SK-N-SH treated with all-trans-retinoic acid at 6 μM for 48 hours (cell line): ENCODE data around the gene TMEM91.

ENCODE experiments used
- ATAC-seq: fragments of 200-7000 bp; cut with Tn5 transposase; 3 replicates; pipeline ENCODE4 v1.9.1; 2020; ENCODE audit warnings: mild to moderate bottlenecking, moderate library complexity
- BACH2 ChIP-seq: fragments of 250-450 bp; sonication (Bioruptor Pico); IDR thresholded peaks from 2 replicates; pipeline ENCODE4 v1.9.0; 2021; ENCODE audit warnings: mild to moderate bottlenecking, borderline replicate concordance
- CSDC2 ChIP-seq: fragments of 250-450 bp; sonication (Bioruptor Pico); IDR thresholded peaks from 2 replicates; pipeline ENCODE4 v1.5.0; 2020; ENCODE audit warnings: mild to moderate bottlenecking, moderate library complexity
- ESRRG ChIP-seq: fragments of 250-450 bp; sonication (Bioruptor Pico); IDR thresholded peaks from 2 replicates; pipeline ENCODE4 v1.6.1; 2021; ENCODE audit warnings: mild to moderate bottlenecking
- GLIS3 ChIP-seq: fragments of 250-450 bp; sonication (Bioruptor Pico); IDR thresholded peaks from 2 replicates; pipeline ENCODE4 v1.5.0; 2020; ENCODE audit warnings: mild to moderate bottlenecking, moderate library complexity
- ISL1 ChIP-seq: fragments of 250-450 bp; sonication (Bioruptor Pico); IDR thresholded peaks from 2 replicates; pipeline ENCODE4 v2.1.2; 2022; ENCODE audit warnings: mild to moderate bottlenecking, moderate library complexity
- PATZ1 ChIP-seq: fragments of 250-450 bp; sonication (Bioruptor Pico); IDR thresholded peaks from 2 replicates; pipeline ENCODE4 v1.8.0; 2020; ENCODE audit warnings: mild to moderate bottlenecking, moderate library complexity, borderline replicate concordance
- RARB ChIP-seq: fragments of 250-450 bp; sonication (Bioruptor Pico); IDR thresholded peaks from 2 replicates; pipeline ENCODE4 v1.8.0; 2021; ENCODE audit warnings: mild to moderate bottlenecking, moderate library complexity
- TCF4 ChIP-seq: fragments of 250-450 bp; sonication (Bioruptor Pico); IDR thresholded peaks from 2 replicates; pipeline ENCODE4 v1.8.0; 2021; ENCODE audit warnings: mild to moderate bottlenecking, moderate library complexity, borderline replicate concordance
- TOX ChIP-seq: fragments of 250-450 bp; sonication (Bioruptor Pico); IDR thresholded peaks from 2 replicates; pipeline ENCODE4 v1.8.0; 2021; ENCODE audit warnings: mild to moderate bottlenecking, moderate library complexity, borderline replicate concordance
- ZFP3 ChIP-seq: fragments of 250-450 bp; sonication (Bioruptor Pico); IDR thresholded peaks from 2 replicates; pipeline ENCODE4 v1.5.0; 2020; ENCODE audit warnings: mild to moderate bottlenecking, moderate library complexity
- ZNF8 ChIP-seq: fragments of 450-650 bp; formaldehyde crosslinking; IDR thresholded peaks from 2 replicates; pipeline ENCODE4 v1.5.0; 2020; ENCODE audit warnings: mild to moderate bottlenecking, moderate library complexity
- TF ChIP-seq, protein P1 (sequence below): fragments of 250-450 bp; sonication (Bioruptor Pico); IDR thresholded peaks from 2 replicates; pipeline ENCODE4 v1.5.0; 2020; ENCODE audit warnings: mild to moderate bottlenecking, moderate library complexity

Gene TMEM91

GRCh38 chr19:41430922-41431321 lies 54.6 kb downstream of the TMEM91 start:
- no peak for ATAC-seq
- no peak for TF ChIP-seq ZNF8 (CRISPR knock-in tag)
- TF ChIP-seq PATZ1 (CRISPR knock-in tag): no peak
- no peak for TF ChIP-seq ESRRG (CRISPR knock-in tag)
- no peak for TF ChIP-seq TOX (CRISPR knock-in tag)
- TF ChIP-seq RARB: no peak
- TF ChIP-seq TCF4 (CRISPR knock-in tag): no peak
- no peak for TF ChIP-seq ZFP3 (CRISPR knock-in tag)
- no peak for TF ChIP-seq GLIS3 (CRISPR knock-in tag)

DNA sequence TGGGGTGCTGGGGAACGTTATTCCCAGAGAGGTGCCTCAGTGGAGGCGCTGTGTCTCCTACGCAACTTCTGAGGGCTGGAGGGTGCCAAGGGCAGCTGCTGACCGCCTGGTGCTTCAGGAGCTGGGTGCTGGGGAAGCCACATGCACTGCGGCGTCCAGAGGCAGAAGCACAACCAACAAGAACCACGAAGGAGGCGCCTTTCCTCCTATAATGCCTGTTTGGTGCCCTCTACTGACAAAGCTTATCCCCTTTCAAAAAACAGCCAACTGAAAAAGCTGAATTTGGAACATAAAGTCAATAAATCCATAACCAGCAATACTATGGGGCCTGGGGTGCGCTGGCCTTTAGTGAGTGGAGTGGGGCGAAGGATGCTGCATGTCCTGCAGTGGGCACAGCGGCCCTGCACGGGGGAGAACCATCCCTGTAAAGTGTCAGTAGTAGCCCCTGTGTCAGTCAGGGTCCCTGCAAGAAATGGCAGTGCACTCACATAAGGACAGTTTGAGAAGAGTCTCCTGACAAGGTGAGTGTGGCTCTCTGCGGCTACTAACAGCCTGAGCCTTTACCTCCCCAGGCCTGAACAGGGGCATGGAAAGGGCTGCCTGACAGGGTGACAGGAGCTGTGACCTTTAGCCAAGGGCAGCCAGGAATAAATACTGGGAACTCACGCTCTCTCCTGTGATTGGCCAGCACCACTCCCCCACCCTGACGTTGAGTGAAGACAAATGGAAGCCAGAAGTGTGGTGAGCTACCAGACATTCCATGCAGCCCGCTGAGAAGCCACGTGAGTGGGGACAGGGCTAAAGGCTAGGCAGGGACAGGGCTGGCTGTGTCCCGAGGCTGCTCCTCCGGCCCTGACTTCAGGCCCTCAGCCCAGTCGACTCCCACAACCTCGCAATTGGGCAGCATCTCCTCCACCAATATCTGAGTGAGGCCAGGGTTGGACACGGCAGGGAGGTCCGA lies 55.4 kb downstream of the TMEM91 start:
- no peak for TF ChIP-seq ISL1
- no peak for TF ChIP-seq CSDC2
- TF ChIP-seq, protein P1, sequence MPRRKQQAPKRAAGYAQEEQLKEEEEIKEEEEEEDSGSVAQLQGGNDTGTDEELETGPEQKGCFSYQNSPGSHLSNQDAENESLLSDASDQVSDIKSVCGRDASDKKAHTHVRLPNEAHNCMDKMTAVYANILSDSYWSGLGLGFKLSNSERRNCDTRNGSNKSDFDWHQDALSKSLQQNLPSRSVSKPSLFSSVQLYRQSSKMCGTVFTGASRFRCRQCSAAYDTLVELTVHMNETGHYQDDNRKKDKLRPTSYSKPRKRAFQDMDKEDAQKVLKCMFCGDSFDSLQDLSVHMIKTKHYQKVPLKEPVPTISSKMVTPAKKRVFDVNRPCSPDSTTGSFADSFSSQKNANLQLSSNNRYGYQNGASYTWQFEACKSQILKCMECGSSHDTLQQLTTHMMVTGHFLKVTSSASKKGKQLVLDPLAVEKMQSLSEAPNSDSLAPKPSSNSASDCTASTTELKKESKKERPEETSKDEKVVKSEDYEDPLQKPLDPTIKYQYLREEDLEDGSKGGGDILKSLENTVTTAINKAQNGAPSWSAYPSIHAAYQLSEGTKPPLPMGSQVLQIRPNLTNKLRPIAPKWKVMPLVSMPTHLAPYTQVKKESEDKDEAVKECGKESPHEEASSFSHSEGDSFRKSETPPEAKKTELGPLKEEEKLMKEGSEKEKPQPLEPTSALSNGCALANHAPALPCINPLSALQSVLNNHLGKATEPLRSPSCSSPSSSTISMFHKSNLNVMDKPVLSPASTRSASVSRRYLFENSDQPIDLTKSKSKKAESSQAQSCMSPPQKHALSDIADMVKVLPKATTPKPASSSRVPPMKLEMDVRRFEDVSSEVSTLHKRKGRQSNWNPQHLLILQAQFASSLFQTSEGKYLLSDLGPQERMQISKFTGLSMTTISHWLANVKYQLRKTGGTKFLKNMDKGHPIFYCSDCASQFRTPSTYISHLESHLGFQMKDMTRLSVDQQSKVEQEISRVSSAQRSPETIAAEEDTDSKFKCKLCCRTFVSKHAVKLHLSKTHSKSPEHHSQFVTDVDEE (CRISPR knock-in tag): no peak
- TF ChIP-seq BACH2 (CRISPR knock-in tag): no peak

GRCh38 chr19:41433171-41433570 lies 56.8 kb downstream of the TMEM91 start:
- TF ChIP-seq ZFP3 (CRISPR knock-in tag): no peak
- no peak for ATAC-seq

More for the DNA sequence above, 55.4 kb downstream of the TMEM91 start:
- ATAC-seq: no peak
